Karpas-422 (cell line): ENCODE data around the gene ORAI1. TPM values are rescaled to one million over a fixed set of nuclear protein-coding genes. Genes with fewer than 3 reads are reported as not detected.

Experiments used
- DNase-seq: peaks from one replicate; pipeline ENCODE4 v3.0.0-alpha.2; 2015
- H2AFZ ChIP-seq: fragments of 200-600 bp; sonication (generic); 2 replicates; pipeline ENCODE4 v1.6.1; 2014; ENCODE audit warnings: antibody characterized with exemption, low read length, mixed read lengths
- H3K27ac ChIP-seq: fragments of 200-600 bp; sonication (generic); 2 replicates; pipeline ENCODE4 v1.5.1; 2014; ENCODE audit warnings: mild to moderate bottlenecking, low read length, moderate library complexity
- H3K27me3 ChIP-seq: fragments of 200-600 bp; sonication (generic); 2 replicates; pipeline ENCODE4 v1.6.1; 2014; ENCODE audit warnings: low read length, mixed read lengths
- H3K36me3 ChIP-seq: fragments of 200-600 bp; sonication (generic); 2 replicates; pipeline ENCODE4 v1.6.1; 2014; ENCODE audit warnings: low read length, mixed read lengths; ENCODE audit not compliant: insufficient read depth
- H3K4me1 ChIP-seq: fragments of 200-600 bp; sonication (generic); 2 replicates; pipeline ENCODE4 v1.6.1; 2014; ENCODE audit warnings: mild to moderate bottlenecking, low read length, mixed read lengths
- H3K4me2 ChIP-seq: fragments of 200-600 bp; sonication (generic); 2 replicates; pipeline ENCODE4 v1.6.1; 2014; ENCODE audit warnings: low read length, low read depth, mild to moderate bottlenecking; ENCODE audit not compliant: poor library complexity, severe bottlenecking
- H3K4me3 ChIP-seq: fragments of 200-600 bp; sonication (generic); 2 replicates; pipeline ENCODE4 v1.5.1; 2014; ENCODE audit warnings: mild to moderate bottlenecking, antibody characterized with exemption, low read length, mixed read lengths
- H3K79me2 ChIP-seq: fragments of 200-600 bp; sonication (generic); 2 replicates; pipeline ENCODE4 v1.6.1; 2014; ENCODE audit warnings: mild to moderate bottlenecking, low read length, mixed read lengths
- H3K9ac ChIP-seq: fragments of 200-600 bp; sonication (generic); 2 replicates; pipeline ENCODE4 v1.6.0; 2014; ENCODE audit warnings: low read length
- H3K9me2 ChIP-seq: fragments of 200-600 bp; sonication (generic), shearing (Covaris generic); replicated peaks from 2 replicates; pipeline ENCODE4 v1.6.0; 2014; ENCODE audit warnings: mild to moderate bottlenecking, low read length, moderate library complexity; ENCODE audit not compliant: insufficient read depth
- H3K9me3 ChIP-seq: fragments of 300-700, 200-600 bp; sonication (generic); 2 replicates; pipeline ENCODE4 v1.6.1; 2014; ENCODE audit warnings: low read length, mixed read lengths
- H4K20me1 ChIP-seq: fragments of 200-600 bp; sonication (generic); 2 replicates; pipeline ENCODE4 v1.6.1; 2014; ENCODE audit warnings: mild to moderate bottlenecking, antibody characterized with exemption, low read length, low read depth; ENCODE audit not compliant: insufficient read depth
- total RNA-seq: library from RNA; depleted of rRNA; stranded (reverse); fragments of >200 nt; shearing (Covaris generic); gene quantifications from 2 replicates; pipeline ENCODE4 v1.2.3, GENCODE V29; 2014; ENCODE audit warnings: low replicate concordance

ORAI1 gene
- total RNA-seq, 1 experiment from 2014 or later: 20.3 TPM

GRCh38 chr12:121595520-121595919 is 30.8 kb upstream of the ORAI1 start:
- Histone ChIP-seq H3K27me3 (no peaks in the 10 kb centered on the region), H3K79me2 (no peaks in the 10 kb centered on the region), H3K4me3 (no peak overlapping the region), H3K9ac (no peak overlapping the region), H3K9me2 (no peaks in the 10 kb centered on the region), H4K20me1 (no peaks in the 10 kb centered on the region), H3K4me2 (no peak overlapping the region), H2AFZ (no peak overlapping the region), H3K4me1 (peaks cover 2% of the 10 kb centered on the region), H3K27ac (no peak overlapping the region), H3K9me3 (no peaks in the 10 kb centered on the region), H3K36me3 (no peaks in the 10 kb centered on the region)
- DNase-seq: peak; percentile 15

- H4K20me1 ChIP-seq: no peaks in the 10 kb centered on the region
- H3K4me1 ChIP-seq: no peaks in the 10 kb centered on the region
- H3K79me2 ChIP-seq: no peaks in the 10 kb centered on the region
Measured at GRCh38 chr12:121596526-121596925, 29.8 kb upstream of the ORAI1 start.

GRCh38 chr12:121600702-121601336 is 25.5 kb upstream of the ORAI1 start:
- Histone ChIP-seq H3K9me2 (no peaks in the 10 kb centered on the region), H3K4me3 (no peak overlapping the region), H3K27ac (no peak overlapping the region), H3K79me2 (no peaks in the 10 kb centered on the region), H3K27me3 (no peaks in the 10 kb centered on the region), H4K20me1 (no peaks in the 10 kb centered on the region), H3K9ac (no peak overlapping the region), H3K36me3 (no peaks in the 10 kb centered on the region), H3K9me3 (no peaks in the 10 kb centered on the region), H2AFZ (no peak overlapping the region), H3K4me1 (no peaks in the 10 kb centered on the region), H3K4me2 (no peak overlapping the region)
- DNase-seq: no peak

More at GRCh38 chr12:121596526-121596925, 29.8 kb upstream of the ORAI1 start:
- no peak overlapping the region for H3K27ac ChIP-seq
- no peaks in the 10 kb centered on the region for H3K9me3 ChIP-seq
- DNase-seq: no peak
- no peak overlapping the region for H3K4me3 ChIP-seq
- no peak overlapping the region for H3K9ac ChIP-seq
- no peak overlapping the region for H2AFZ ChIP-seq
- H3K27me3 ChIP-seq: no peaks in the 10 kb centered on the region
- H3K9me2 ChIP-seq: no peaks in the 10 kb centered on the region
- no peaks in the 10 kb centered on the region for H3K36me3 ChIP-seq
- H3K4me2 ChIP-seq: no peak overlapping the region

GRCh38 chr12:121602766-121603165 is 23.6 kb upstream of the ORAI1 start:
- Histone ChIP-seq H3K9me3 (no peaks in the 10 kb centered on the region), H3K27ac (no peak overlapping the region), H3K36me3 (no peaks in the 10 kb centered on the region), H3K4me3 (no peak overlapping the region), H3K27me3 (no peaks in the 10 kb centered on the region), H4K20me1 (no peaks in the 10 kb centered on the region), H3K9ac (no peak overlapping the region), H3K4me1 (no peaks in the 10 kb centered on the region), H3K4me2 (no peak overlapping the region), H3K79me2 (no peaks in the 10 kb centered on the region), H3K9me2 (no peaks in the 10 kb centered on the region), H2AFZ (no peak overlapping the region)
- no peak for DNase-seq

- no peak overlapping the region for H3K9ac ChIP-seq
- H3K27me3 ChIP-seq: no peaks in the 10 kb centered on the region
- no peaks in the 10 kb centered on the region for H3K79me2 ChIP-seq
- no peak overlapping the region for H2AFZ ChIP-seq
- DNase-seq: no peak
- H3K4me3 ChIP-seq: no peak overlapping the region
- H3K9me2 ChIP-seq: no peaks in the 10 kb centered on the region
- no peak overlapping the region for H3K27ac ChIP-seq
- H3K4me2 ChIP-seq: no peak overlapping the region
- H3K4me1 ChIP-seq: no peaks in the 10 kb centered on the region
- no peaks in the 10 kb centered on the region for H3K9me3 ChIP-seq
- no peaks in the 10 kb centered on the region for H4K20me1 ChIP-seq
- H3K36me3 ChIP-seq: no peaks in the 10 kb centered on the region
Measured at GRCh38 chr12:121603581-121603980, 22.7 kb upstream of the ORAI1 start.

GRCh38 chr12:121608301-121608700 is 18.0 kb upstream of the ORAI1 start:
- no peak overlapping the region for H3K4me3 ChIP-seq
- H3K79me2 ChIP-seq: no peaks in the 10 kb centered on the region
- no peak for DNase-seq
- no peak overlapping the region for H3K4me2 ChIP-seq
- H3K27ac ChIP-seq: no peak overlapping the region
- no peaks in the 10 kb centered on the region for H3K9me2 ChIP-seq
- no peaks in the 10 kb centered on the region for H3K9me3 ChIP-seq
- H3K36me3 ChIP-seq: no peaks in the 10 kb centered on the region
- no peaks in the 10 kb centered on the region for H3K27me3 ChIP-seq
- no peak overlapping the region for H2AFZ ChIP-seq
- no peaks in the 10 kb centered on the region for H4K20me1 ChIP-seq
- H3K9ac ChIP-seq: no peak overlapping the region
- H3K4me1 ChIP-seq: no peaks in the 10 kb centered on the region

- Histone ChIP-seq H3K4me1 (no peaks in the 10 kb centered on the region), H3K9me2 (no peaks in the 10 kb centered on the region), H2AFZ (no peak overlapping the region), H3K9ac (no peak overlapping the region), H3K36me3 (no peaks in the 10 kb centered on the region), H3K4me3 (no peak overlapping the region), H3K4me2 (no peak overlapping the region), H4K20me1 (no peaks in the 10 kb centered on the region), H3K27ac (no peak overlapping the region), H3K27me3 (no peaks in the 10 kb centered on the region), H3K9me3 (no peaks in the 10 kb centered on the region), H3K79me2 (no peaks in the 10 kb centered on the region)
- no peak for DNase-seq
Measured at GRCh38 chr12:121610239-121611149, 15.8 kb upstream of the ORAI1 start.

- H3K9me2 ChIP-seq: no peaks in the 10 kb centered on the region
- no peak overlapping the region for H2AFZ ChIP-seq
- no peak overlapping the region for H3K9ac ChIP-seq
- no peak overlapping the region for H3K4me2 ChIP-seq
- H4K20me1 ChIP-seq: no peaks in the 10 kb centered on the region
- peak; percentile 62 for DNase-seq
- H3K79me2 ChIP-seq: no peaks in the 10 kb centered on the region
- H3K27me3 ChIP-seq: no peaks in the 10 kb centered on the region
- H3K4me1 ChIP-seq: no peaks in the 10 kb centered on the region
- H3K4me3 ChIP-seq: no peak overlapping the region
- H3K36me3 ChIP-seq: no peaks in the 10 kb centered on the region
- no peak overlapping the region for H3K27ac ChIP-seq
- H3K9me3 ChIP-seq: no peaks in the 10 kb centered on the region
Measured at GRCh38 chr12:121611306-121611705, 15.0 kb upstream of the ORAI1 start.
